IMR-90 (cell line): ENCODE results near the gene ANKRD33B.

Experiments used
- CEBPB ChIP-seq: IDR thresholded peaks from 2 replicates; pipeline ENCODE4 v1.6.1; 2012; ENCODE audit warnings: low read depth, low read length, improper control_type of control experiment
- CHD1 ChIP-seq: IDR thresholded peaks from 2 replicates; pipeline ENCODE4 v1.6.1; 2012; ENCODE audit warnings: low read depth, low read length, improper control_type of control experiment
- FOS ChIP-seq: fragments of 150-350 bp; IDR thresholded peaks from 2 replicates; pipeline ENCODE4 v1.6.1; 2016; ENCODE audit warnings: low read depth, low read length
- MAFK ChIP-seq: IDR thresholded peaks from 2 replicates; pipeline ENCODE4 v1.6.1; 2012; ENCODE audit warnings: low read depth, low read length, improper control_type of control experiment
- MXI1 ChIP-seq: IDR thresholded peaks from 2 replicates; pipeline ENCODE4 v1.6.1; 2012; ENCODE audit warnings: low read depth, mild to moderate bottlenecking, low read length, moderate library complexity, borderline replicate concordance
- POLR2A ChIP-seq: IDR thresholded peaks from 2 replicates; pipeline ENCODE4 v1.6.1; 2012; ENCODE audit warnings: mild to moderate bottlenecking, low read depth, low read length
- RAD21 ChIP-seq: IDR thresholded peaks from 2 replicates; pipeline ENCODE4 v1.6.1; 2012; ENCODE audit warnings: low read length, improper control_type of control experiment
- RCOR1 ChIP-seq: IDR thresholded peaks from 2 replicates; pipeline ENCODE4 v1.6.1; 2012; ENCODE audit warnings: mild to moderate bottlenecking, low read length, improper control_type of control experiment; ENCODE audit not compliant: insufficient replicate concordance
- SMC3 ChIP-seq: fragments of 150-350 bp; IDR thresholded peaks from 2 replicates; pipeline ENCODE4 v1.6.1; 2016; ENCODE audit warnings: low read depth, mild to moderate bottlenecking, antibody characterized with exemption, low read length, moderate library complexity
- TF ChIP-seq, protein P1 (sequence below): conservative IDR thresholded peaks from 2 replicates; pipeline ENCODE4 v1.5.1; 2012; ENCODE audit warnings: mild to moderate bottlenecking, low read depth, low read length, improper control_type of control experiment
- TF ChIP-seq, protein P2 (sequence below): fragments of 150-350 bp; IDR thresholded peaks from 2 replicates; pipeline ENCODE4 v1.6.1; 2017; ENCODE audit warnings: mild to moderate bottlenecking, antibody characterized with exemption, low read length, low read depth
- TF ChIP-seq, protein P3 (sequence below): fragments of 150-350 bp; IDR thresholded peaks from 2 replicates; pipeline ENCODE4 v1.6.1; 2016; ENCODE audit warnings: low read depth, mild to moderate bottlenecking, low read length, moderate library complexity, borderline replicate concordance

DNA sequence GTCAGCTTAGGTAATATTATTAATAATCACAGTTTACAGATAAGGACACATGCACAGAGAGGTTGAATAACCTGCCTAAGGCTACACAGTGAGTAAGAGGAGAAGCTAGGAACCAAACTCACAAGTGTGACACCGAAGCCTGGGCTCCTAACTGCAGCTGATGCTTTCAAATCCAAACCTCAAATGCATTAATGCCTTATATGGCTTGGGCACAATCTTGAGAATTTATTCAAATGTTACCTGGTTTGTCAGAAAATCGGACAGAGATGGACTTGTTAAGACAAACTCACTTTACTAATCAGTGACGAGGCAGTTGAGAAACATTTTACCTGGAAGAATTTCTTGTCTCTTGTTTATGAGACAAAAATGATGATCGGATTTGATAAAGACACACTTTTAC, 142.5 kb downstream of the ANKRD33B start:
- TF ChIP-seq POLR2A (no peak), CHD1 (no peak), CEBPB (no peak), RAD21 (no peak), SMC3 (no peak), RCOR1 (no peak), MAFK (no peak), FOS (no peak), MXI1 (no peak)
- TF ChIP-seq, protein P1, sequence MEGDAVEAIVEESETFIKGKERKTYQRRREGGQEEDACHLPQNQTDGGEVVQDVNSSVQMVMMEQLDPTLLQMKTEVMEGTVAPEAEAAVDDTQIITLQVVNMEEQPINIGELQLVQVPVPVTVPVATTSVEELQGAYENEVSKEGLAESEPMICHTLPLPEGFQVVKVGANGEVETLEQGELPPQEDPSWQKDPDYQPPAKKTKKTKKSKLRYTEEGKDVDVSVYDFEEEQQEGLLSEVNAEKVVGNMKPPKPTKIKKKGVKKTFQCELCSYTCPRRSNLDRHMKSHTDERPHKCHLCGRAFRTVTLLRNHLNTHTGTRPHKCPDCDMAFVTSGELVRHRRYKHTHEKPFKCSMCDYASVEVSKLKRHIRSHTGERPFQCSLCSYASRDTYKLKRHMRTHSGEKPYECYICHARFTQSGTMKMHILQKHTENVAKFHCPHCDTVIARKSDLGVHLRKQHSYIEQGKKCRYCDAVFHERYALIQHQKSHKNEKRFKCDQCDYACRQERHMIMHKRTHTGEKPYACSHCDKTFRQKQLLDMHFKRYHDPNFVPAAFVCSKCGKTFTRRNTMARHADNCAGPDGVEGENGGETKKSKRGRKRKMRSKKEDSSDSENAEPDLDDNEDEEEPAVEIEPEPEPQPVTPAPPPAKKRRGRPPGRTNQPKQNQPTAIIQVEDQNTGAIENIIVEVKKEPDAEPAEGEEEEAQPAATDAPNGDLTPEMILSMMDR = no peak
- TF ChIP-seq, protein P2, sequence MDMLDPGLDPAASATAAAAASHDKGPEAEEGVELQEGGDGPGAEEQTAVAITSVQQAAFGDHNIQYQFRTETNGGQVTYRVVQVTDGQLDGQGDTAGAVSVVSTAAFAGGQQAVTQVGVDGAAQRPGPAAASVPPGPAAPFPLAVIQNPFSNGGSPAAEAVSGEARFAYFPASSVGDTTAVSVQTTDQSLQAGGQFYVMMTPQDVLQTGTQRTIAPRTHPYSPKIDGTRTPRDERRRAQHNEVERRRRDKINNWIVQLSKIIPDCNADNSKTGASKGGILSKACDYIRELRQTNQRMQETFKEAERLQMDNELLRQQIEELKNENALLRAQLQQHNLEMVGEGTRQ = no peak
- TF ChIP-seq, protein P3, sequence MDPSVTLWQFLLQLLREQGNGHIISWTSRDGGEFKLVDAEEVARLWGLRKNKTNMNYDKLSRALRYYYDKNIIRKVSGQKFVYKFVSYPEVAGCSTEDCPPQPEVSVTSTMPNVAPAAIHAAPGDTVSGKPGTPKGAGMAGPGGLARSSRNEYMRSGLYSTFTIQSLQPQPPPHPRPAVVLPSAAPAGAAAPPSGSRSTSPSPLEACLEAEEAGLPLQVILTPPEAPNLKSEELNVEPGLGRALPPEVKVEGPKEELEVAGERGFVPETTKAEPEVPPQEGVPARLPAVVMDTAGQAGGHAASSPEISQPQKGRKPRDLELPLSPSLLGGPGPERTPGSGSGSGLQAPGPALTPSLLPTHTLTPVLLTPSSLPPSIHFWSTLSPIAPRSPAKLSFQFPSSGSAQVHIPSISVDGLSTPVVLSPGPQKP = no peak
